OCI-LY7 (cell line): Measurements from ENCODE around the gene ERC1.

Source experiments
- CTCF ChIP-seq: fragments of 200-600 bp; sonication (generic); conservative IDR thresholded peaks from 2 replicates; pipeline ENCODE4 v1.5.1; 2014; ENCODE audit warnings: mild to moderate bottlenecking, antibody characterized with exemption, low read length, moderate library complexity, mixed read lengths
- EZH2phosphoT487 ChIP-seq: fragments of 200-600 bp; sonication (generic); IDR thresholded peaks from 2 replicates; pipeline ENCODE4 v1.6.1; 2018; ENCODE audit warnings: low read depth, borderline replicate concordance, mild to moderate bottlenecking, mixed run types, antibody characterized with exemption, low read length, moderate library complexity, mixed read lengths

- TF ChIP-seq CTCF, result no peak
- no peak for TF ChIP-seq EZH2phosphoT487
These were observed 183.6 kb downstream of the ERC1 start for GRCh38 chr12:1174659-1175058.
